H9 (cell line): ENCODE results near the gene PNMA6E. TPM values are rescaled to one million over a fixed set of nuclear protein-coding genes. Genes with fewer than 3 reads are reported as not detected.

Source experiments
- DNase-seq: peaks from one replicate; pipeline ENCODE4 v3.0.0-alpha.2; 2017
- H2AFZ ChIP-seq: one replicate; pipeline ENCODE4 v1.6.1; 2013; ENCODE audit warnings: mild to moderate bottlenecking, low read length, control low read depth, moderate library complexity
- H2AK5ac ChIP-seq: 2 replicates; pipeline ENCODE4 v1.6.1; 2013; ENCODE audit warnings: low read length, control low read depth, mixed read lengths; ENCODE audit not compliant: insufficient read length
- H2BK120ac ChIP-seq: one replicate; pipeline ENCODE4 v1.6.1; 2013; ENCODE audit warnings: low read depth, mild to moderate bottlenecking, low read length, control low read depth, inconsistent platforms; ENCODE audit not compliant: poor library complexity, severe bottlenecking
- H2BK12ac ChIP-seq: 2 replicates; pipeline ENCODE4 v1.6.1; 2013; ENCODE audit warnings: low read length, control low read depth, mixed read lengths, low read depth; ENCODE audit not compliant: insufficient read length
- H2BK15ac ChIP-seq: 2 replicates; pipeline ENCODE4 v1.6.1; 2013; ENCODE audit warnings: low read depth, low read length, control low read depth
- H2BK20ac ChIP-seq: one replicate; pipeline ENCODE4 v1.6.1; 2013; ENCODE audit warnings: low read depth, mild to moderate bottlenecking, low read length, control low read depth, inconsistent platforms; ENCODE audit not compliant: poor library complexity, severe bottlenecking
- H2BK5ac ChIP-seq: 2 replicates; pipeline ENCODE4 v1.6.1; 2013; ENCODE audit warnings: low read length, control low read depth, mixed read lengths; ENCODE audit not compliant: insufficient read length
- H3K14ac ChIP-seq: 2 replicates; pipeline ENCODE4 v1.6.1; 2013; ENCODE audit warnings: low read length, control low read depth; ENCODE audit not compliant: insufficient read depth
- H3K18ac ChIP-seq: 2 replicates; pipeline ENCODE4 v1.6.1; 2013; ENCODE audit warnings: low read depth, mild to moderate bottlenecking, mixed read lengths, low read length, control low read depth; ENCODE audit not compliant: insufficient read length
- H3K23ac ChIP-seq: 2 replicates; pipeline ENCODE4 v1.6.1; 2013; ENCODE audit warnings: low read length, control low read depth, mixed read lengths, low read depth; ENCODE audit not compliant: insufficient read length
- H3K23me2 ChIP-seq: 2 replicates; pipeline ENCODE4 v1.6.1; 2013; ENCODE audit warnings: low read depth, mild to moderate bottlenecking, mixed read lengths, low read length, control low read depth; ENCODE audit not compliant: insufficient read length, poor library complexity, severe bottlenecking
- H3K27ac ChIP-seq: 2 replicates; pipeline ENCODE4 v1.5.1; 2013; ENCODE audit warnings: low read length, control low read depth, mixed read lengths, low read depth; ENCODE audit not compliant: insufficient read length
- H3K27me3 ChIP-seq: 2 replicates; pipeline ENCODE4 v1.6.1; 2013; ENCODE audit warnings: low read length, control low read depth, inconsistent platforms; ENCODE audit not compliant: insufficient read depth
- H3K4ac ChIP-seq: 2 replicates; pipeline ENCODE4 v1.6.1; 2013; ENCODE audit warnings: low read depth, mild to moderate bottlenecking, control low read depth, inconsistent platforms, low read length, moderate library complexity
- H3K4me1 ChIP-seq: 2 replicates; pipeline ENCODE4 v1.6.1; 2013; ENCODE audit warnings: low read length, control low read depth, inconsistent platforms; ENCODE audit not compliant: insufficient read depth
- H3K4me2 ChIP-seq: 2 replicates; pipeline ENCODE4 v1.6.1; 2013; ENCODE audit warnings: low read length, control low read depth, mixed read lengths; ENCODE audit not compliant: insufficient read length, insufficient read depth
- H3K56ac ChIP-seq: 2 replicates; pipeline ENCODE4 v1.6.1; 2013; ENCODE audit warnings: low read depth, mild to moderate bottlenecking, mixed read lengths, low read length, control low read depth; ENCODE audit not compliant: insufficient read length
- H3K79me1 ChIP-seq: 2 replicates; pipeline ENCODE4 v1.6.1; 2013; ENCODE audit warnings: low read depth, mild to moderate bottlenecking, moderate library complexity, low read length, control low read depth, inconsistent platforms; ENCODE audit not compliant: insufficient read depth, poor library complexity, severe bottlenecking
- H3K79me2 ChIP-seq: 2 replicates; pipeline ENCODE4 v1.6.1; 2013; ENCODE audit warnings: low read length, control low read depth, inconsistent platforms; ENCODE audit not compliant: insufficient read depth
- H3K9ac ChIP-seq: 2 replicates; pipeline ENCODE4 v1.6.1; 2013; ENCODE audit warnings: low read length, control low read depth, mixed read lengths; ENCODE audit not compliant: insufficient read length; ENCODE audit errors: extremely low read depth
- H3K9me3 ChIP-seq: one replicate; pipeline ENCODE4 v1.6.1; 2013; ENCODE audit warnings: low read depth, low read length, inconsistent platforms; ENCODE audit not compliant: control insufficient read depth
- H3T11ph ChIP-seq: one replicate; pipeline ENCODE4 v1.6.1; 2013; ENCODE audit warnings: mild to moderate bottlenecking, low read length, control low read depth, inconsistent platforms
- H4K20me1 ChIP-seq: one replicate; pipeline ENCODE4 v1.6.1; 2013; ENCODE audit not compliant: control insufficient read depth, insufficient read length, insufficient read depth
- H4K5ac ChIP-seq: 2 replicates; pipeline ENCODE4 v1.6.1; 2013; ENCODE audit warnings: low read depth, mild to moderate bottlenecking, mixed read lengths, low read length, control low read depth; ENCODE audit not compliant: insufficient read length
- H4K8ac ChIP-seq: replicated peaks from 2 replicates; pipeline ENCODE4 v1.6.1; 2013; ENCODE audit warnings: low read length, control low read depth, mixed read lengths, low read depth; ENCODE audit not compliant: insufficient read length
- H4K91ac ChIP-seq: 2 replicates; pipeline ENCODE4 v1.6.1; 2013; ENCODE audit warnings: low read depth, mild to moderate bottlenecking, moderate library complexity, mixed read lengths, low read length, control low read depth; ENCODE audit not compliant: insufficient read length
- H3K27ac Mint-ChIP-seq, 3 experiments: 2 replicates in 2 of 3; 3 replicates in 1 of 3; pipeline ENCODE4 v1.8.0; 2020 to 2021; ENCODE audit warnings: mixed read lengths in 3 of 3, mild to moderate bottlenecking in 1 of 3, moderate library complexity in 1 of 3
- H3K27me3 Mint-ChIP-seq: 2 replicates; pipeline ENCODE4 v1.8.0; 2021; ENCODE audit warnings: low read depth, mild to moderate bottlenecking, moderate library complexity, mixed read lengths
- H3K36me3 Mint-ChIP-seq, 3 experiments: 2 replicates in 2 of 3; 3 replicates in 1 of 3; pipeline ENCODE4 v1.8.0; 2020 to 2021; ENCODE audit warnings: low read depth in 3 of 3, mixed read lengths in 3 of 3; ENCODE audit not compliant: insufficient read depth in 1 of 3
- H3K4me1 Mint-ChIP-seq, 2 experiments: 2 replicates each; pipeline ENCODE4 v1.8.0; 2020; ENCODE audit warnings: mixed read lengths in 2 of 2
- H3K4me3 Mint-ChIP-seq, 2 experiments: 2 replicates in 1 of 2; 3 replicates in 1 of 2; pipeline ENCODE4 v1.8.0; 2020 to 2021; ENCODE audit warnings: mild to moderate bottlenecking in 2 of 2, mixed read lengths in 2 of 2, moderate library complexity in 1 of 2
- H3K9me3 Mint-ChIP-seq, 2 experiments: 2 replicates in 1 of 2; 3 replicates in 1 of 2; pipeline ENCODE4 v1.8.0; 2020; ENCODE audit warnings: mild to moderate bottlenecking in 2 of 2, mixed read lengths in 2 of 2, moderate library complexity in 1 of 2
- CTCF ChIP-seq: fragments of 200-600 bp; sonication (generic); conservative IDR thresholded peaks from 3 replicates; pipeline ENCODE4 v1.8.0; 2021; ENCODE audit warnings: antibody characterized with exemption, mild to moderate bottlenecking
- WGBS: extraction: QIAGEN DNeasy Blood & Tissue Kit; methylation state at CpG from one replicate; pipeline ENCODE4 v1.1.7; 2013; ENCODE audit warnings: missing lambda C conversion rate, low lambda C conversion rate, mixed read lengths; ENCODE audit not compliant: insufficient read length; ENCODE audit errors: extremely low coverage; 5-methylcytosine and 5-hydroxymethylcytosine counted together
- total RNA-seq: library from RNA; stranded (reverse); gene quantifications from 2 replicates; pipeline ENCODE4 v1.2.1, GENCODE V29; 2021

The PNMA6E gene
- total RNA-seq, 1 experiment from 2014 or later, result not detected

GRCh38 chrX:153446636-153446936 lies 45.4 kb upstream of the PNMA6E start:
- H3K4me1 ChIP-seq, result no peaks in the 10 kb centered on the region
- H3K4ac ChIP-seq, result no peak overlapping the region
- H3K79me1 ChIP-seq, result no peaks in the 10 kb centered on the region
- H3T11ph ChIP-seq, result no peak overlapping the region
- H3K27ac ChIP-seq, result no peak overlapping the region
- no peaks in the 10 kb centered on the region for H3K23me2 ChIP-seq
- no peak overlapping the region for H2BK20ac ChIP-seq
- TF ChIP-seq CTCF, result no peak
- no peak overlapping the region for H2AFZ ChIP-seq
- no peaks in the 10 kb centered on the region for H4K20me1 ChIP-seq
- H2BK12ac ChIP-seq, result no peak overlapping the region
- Mint-ChIP-seq H3K36me3 (peaks cover 10 to 16% (median 15%) of the 10 kb centered on the region in 3 experiments; a peak in 5 of 7 replicates), H3K4me3 (no peak overlapping the region), H3K27me3 (peaks cover 1% of the 10 kb centered on the region; the same call in 1 of the 2 replicates), H3K4me1 (no peaks in the 10 kb centered on the region), H3K27ac (no peak overlapping the region), H3K9me3 (peaks cover 49 to 66% of the 10 kb centered on the region in 2 experiments)
- H3K9ac ChIP-seq, result no peak overlapping the region
- no peak overlapping the region for H3K23ac ChIP-seq
- H3K9me3 ChIP-seq, result peaks cover 20% of the 10 kb centered on the region
- no peak overlapping the region for H2BK5ac ChIP-seq
- H3K79me2 ChIP-seq, result no peaks in the 10 kb centered on the region
- no peak overlapping the region for H4K91ac ChIP-seq
- no peak overlapping the region for H3K4me2 ChIP-seq
- no peak overlapping the region for H4K5ac ChIP-seq
- H2BK15ac ChIP-seq, result no peak overlapping the region
- H2AK5ac ChIP-seq, result no peak overlapping the region
- no peak overlapping the region for H3K56ac ChIP-seq
- H2BK120ac ChIP-seq, result no peak overlapping the region
- H3K14ac ChIP-seq, result no peak overlapping the region
- no peaks in the 10 kb centered on the region for H3K27me3 ChIP-seq
- no CpG with 5 or more reads among the region's 10 CpGs for WGBS
- no peak for DNase-seq
- H3K18ac ChIP-seq, result no peak overlapping the region
- no peak overlapping the region for H4K8ac ChIP-seq
